ENCODE results near the gene ACTR10.

Gene ACTR10

DNA sequence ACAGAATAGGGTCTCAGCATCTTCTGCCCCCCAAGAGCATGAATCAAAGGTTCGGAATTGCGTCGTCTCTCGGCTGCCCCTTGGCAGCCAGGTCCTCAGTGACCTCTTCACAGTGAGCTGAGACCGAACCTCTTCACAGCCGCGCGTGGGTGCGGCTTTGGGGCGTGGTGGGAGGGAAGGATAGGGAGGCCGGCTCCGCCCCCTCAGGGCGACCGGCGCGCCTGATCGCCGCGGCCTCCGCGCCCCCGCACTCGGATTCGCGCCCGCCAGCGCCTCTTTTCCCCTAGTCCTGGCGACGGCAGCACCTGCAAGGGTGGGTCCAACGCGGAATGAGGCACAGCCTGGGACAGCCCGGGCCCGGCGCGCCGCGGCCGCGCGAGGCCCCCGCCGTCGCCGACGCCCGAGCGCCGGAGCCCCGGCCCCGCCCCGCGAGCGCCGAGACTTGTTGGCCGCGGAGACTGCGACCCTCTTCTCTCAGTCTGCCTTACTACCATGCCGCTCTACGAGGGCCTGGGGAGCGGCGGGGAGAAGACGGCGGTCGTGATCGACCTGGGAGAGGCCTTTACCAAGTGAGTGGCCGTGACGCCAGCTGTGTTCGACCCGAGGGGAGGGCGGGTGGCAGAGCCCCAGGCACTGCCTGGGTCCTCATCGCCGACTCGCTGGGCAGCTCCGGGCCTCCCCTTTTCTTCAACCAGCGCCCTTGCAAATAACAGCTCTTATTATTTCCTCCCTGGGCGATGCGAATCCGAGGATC lies at the start of gene ACTR10:
ACTR10 (plus strand) TSS at position 424 of the 754 bp plus-strand sequence; CDS start at position 493, 69 bp downstream.
- DNase-seq = peak; percentile 95

DNA sequence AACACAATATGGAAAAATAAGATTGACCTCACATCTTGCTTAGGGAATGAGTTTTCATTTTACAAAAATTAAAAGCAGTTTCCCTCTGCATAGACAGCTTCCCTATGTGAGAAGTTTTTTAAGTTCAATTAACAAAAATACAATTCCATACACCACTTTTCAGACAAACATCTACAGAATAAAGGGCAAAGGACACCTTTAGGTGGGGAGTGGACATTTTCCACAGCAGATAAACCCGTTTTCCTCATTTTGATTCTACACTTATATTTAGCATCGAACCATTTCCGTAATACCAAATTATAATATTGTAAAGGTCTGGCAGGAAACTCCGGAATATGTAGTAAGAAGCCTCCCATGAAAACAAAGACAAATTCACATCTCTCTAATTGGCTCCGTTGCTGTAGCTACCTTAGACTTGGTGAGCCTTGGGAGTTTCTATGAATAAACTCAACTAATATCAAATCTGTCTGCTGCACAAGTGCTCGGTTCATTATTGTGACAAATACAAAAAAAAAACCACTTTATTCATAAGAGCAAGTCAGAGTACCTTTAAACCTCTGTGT lies 49.6 kb upstream of the ACTR10 start:
- DNase-seq = no peak

DNA sequence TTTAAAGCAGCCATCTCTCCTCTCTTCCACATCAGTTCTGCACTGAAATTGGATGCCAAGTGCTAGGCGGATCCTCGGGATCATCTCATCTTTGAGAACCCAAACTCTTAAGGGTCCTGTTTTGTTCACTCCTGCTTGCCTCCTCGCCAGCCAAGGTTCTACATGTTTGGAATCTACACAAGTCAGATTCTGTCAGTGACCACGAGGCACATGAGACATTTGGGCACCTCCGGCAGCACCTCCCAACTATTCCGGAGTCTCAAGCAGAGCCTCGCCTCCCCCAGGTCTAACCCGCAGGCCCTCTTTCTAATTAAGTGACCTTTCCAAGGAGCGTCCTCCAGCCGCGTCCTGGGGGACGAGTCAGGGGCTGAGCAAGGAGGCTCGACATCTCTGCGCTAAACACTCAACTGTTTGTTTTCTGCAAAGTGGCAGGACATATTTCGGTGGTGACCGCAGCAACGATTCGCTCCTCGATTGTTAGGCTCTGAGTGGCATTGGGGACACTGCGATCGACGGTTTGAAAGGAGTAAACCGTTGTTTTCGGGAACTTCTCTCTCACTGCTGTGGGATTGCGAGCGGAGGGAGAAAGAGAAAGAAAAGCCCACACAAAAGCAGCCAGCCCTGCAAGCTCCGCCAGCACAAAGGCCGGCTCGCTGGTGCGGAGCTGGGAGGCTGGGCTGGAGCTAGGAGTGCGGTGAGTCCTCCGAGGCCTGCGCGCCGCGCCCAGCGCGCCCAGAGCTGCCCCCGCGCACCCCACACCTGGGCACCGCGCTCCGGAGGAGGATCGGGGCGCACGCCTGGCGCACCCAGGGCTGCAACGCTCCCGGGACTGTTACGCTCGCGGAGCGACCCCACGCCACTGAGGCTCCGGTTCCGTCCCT lies 48.6 kb upstream of the ACTR10 start:
- no peak for DNase-seq

DNA sequence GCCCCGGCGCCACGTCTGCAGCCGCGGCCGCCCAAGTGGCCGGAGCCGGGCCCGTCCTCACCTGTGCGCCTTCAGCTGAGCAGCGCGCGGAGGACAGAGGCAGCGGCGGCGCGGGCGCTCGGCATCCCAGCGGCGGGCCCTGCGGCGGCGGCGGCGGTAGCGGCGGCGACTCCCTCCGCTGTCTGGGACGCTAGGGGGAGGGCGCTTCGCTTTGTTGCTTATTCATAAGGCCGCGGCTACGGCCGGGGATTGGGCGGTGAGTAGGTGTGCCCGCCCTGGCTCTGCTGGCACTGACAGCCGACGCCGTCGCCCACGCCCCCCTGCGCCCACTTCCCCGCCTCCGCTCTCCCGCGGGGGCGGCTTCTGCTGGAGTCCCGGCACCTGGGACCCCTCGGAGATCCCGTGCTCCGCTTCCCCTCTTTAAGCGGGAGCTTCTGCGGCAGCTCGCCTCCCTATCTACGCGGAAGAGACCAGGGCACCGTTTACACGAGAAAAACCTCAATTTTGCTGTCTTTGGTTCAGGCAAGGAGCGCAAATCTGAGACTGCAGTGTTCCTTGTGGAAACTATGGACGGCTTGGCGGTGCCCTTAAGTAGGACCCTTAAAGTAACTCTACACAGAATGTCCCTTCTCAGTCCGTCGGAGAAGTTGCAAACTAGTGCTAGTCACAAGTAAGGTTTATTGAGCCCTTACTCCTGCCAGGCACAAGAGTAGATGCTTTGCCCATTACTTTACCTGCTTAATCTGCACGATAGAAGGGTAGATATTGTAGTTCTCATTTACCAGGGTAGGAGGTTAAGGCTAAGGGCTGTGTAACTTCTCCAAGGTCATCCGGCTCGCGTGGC lies 47.7 kb upstream of the ACTR10 start, which contains the start of gene ARMH4:
ARMH4 (minus strand) TSS at position 200 of the 844 bp plus-strand sequence. CDS start 12,855 bp downstream, outside the sequence.
- DNase-seq = peak; percentile 78

DNA sequence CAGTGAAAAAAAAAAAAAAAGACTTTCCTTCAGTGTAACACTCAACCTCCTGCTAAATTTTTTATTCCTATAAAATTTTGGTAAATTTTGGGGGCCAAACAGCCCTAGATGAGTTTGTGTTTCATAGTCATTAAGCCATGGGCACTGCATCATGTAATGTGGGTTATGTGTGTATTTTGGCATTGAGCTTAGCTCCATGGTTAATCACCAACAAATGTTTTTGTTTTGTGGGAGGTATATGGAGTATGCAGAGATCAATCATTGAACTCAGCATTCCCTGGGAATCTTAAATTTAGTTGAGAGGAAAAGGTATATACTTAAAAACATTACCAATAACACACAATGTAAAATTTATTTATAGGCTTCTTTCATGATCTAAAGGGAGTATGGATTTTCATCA lies 39.4 kb upstream of the ACTR10 start:
- DNase-seq = no peak

DNA sequence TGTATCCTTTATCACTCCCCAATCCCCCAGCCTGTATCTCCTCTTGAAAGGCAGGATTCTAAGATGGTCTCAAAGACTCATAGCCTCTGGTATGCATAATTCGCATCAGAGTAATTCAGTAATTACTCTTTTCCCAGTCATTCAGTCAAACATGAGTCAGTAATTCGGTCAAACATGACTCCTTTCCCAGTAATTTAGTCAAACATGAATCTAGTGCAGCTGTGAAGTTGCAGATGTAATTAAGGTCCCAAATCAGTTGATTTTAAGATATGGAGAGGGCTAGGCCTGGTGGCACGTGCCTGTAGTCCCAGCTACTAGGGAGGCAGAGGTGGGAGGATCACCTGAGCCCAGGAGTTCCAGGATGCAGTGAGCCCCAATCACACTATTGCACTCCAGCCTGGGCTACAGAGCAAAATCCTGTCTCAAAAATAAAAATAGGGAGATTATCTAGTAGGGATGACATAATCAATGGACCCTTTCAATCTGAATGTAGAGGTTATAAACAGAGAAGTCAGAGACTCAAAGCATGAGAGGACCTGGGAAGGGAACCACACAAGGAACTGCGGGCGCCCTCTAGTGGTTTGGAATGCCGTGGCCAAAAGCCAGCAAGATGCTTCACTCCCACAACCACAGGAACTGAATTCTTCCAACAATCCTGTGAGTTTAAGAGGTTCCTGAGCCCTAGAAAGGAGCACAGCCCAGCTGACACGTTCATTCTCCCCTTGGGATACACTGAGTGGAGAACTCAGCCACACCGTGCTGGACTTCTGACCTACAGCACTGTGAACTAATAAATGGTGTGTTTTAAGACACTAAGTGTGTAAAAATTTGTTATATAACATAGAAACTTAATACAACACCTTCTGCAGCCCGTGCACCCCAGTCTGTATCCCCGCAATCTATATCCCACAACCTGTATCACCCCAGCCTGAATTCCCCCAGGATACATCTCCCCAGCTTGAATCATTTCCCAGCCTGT lies 33.7 kb upstream of the ACTR10 start:
- peak; percentile 91 for DNase-seq

DNA sequence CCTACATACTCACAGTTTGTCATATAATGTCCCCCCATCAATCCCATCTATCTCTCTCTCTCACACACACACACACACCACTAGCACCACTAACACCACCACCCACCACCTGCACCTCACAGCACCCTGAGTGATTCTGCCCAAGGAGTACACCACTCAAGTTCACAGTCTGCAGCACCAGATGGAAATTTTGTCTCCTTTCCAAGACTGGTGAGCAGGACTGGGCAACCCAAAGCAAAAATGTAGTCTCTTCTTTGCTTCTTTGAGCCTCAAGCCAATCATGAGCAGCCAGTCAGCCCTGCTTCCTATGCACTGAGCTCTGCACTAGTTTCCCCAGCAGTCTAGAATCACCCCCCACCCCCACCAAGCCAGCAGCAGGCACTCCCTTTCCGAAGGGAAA lies 32.9 kb upstream of the ACTR10 start:
- DNase-seq = no peak

DNA sequence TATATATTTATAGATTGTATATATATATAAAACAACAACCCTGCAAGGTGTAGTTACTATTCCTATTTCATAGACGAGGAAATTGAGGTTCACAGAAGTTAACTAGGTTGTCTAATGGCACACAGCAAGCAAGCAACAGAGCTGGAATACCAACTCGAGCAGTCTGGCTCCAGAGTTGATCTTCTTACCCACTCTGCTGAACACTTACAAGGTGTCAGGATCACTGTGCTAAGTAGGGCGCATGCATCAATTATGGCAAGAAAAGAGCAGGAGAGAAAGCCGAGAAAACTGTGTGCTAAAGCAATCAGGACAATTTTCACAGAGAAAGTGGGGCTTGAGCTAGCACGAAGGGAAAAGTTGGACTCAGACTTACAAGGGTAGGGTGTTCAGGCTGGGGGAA lies 32.1 kb upstream of the ACTR10 start:
- no peak for DNase-seq

DNA sequence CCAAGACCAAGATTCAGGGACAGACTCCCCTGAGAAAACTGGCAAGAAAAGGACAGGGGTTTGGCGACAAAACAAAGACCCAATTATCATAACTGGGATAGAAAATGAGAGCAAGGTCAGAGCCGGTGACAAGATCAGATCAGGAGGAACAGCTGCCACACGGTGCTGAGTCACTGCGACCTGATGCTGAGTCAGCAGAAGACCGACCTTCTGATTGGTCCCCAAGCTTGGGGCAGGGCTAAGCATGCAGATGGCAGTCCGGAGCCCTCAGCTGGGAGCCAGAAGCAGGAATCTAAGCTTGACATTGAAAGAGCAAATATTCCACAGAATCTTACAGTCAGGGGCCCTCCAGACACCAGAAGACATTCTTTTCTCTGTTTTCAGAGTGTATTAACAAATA lies 28.9 kb upstream of the ACTR10 start:
- DNase-seq = peak; percentile 66

DNA sequence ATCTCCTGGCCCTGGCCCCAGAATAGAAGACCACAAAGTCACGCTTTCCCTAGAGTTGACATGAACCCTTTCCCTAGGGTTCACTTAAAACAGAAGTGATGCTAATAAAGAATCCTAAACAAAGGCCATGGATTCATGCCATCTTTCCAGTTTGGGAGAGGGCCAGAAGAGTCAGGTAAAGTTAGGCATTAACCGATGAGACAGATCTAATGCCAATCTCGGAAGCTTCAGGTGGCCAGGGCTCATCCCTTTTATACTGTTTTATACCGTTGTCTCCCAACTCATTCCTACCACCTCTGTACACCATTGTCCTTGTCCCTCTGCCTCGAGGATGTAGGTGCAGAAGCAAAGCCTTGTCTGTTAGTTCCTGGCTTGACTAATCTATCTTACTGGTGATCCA lies 22.8 kb upstream of the ACTR10 start:
- no peak for DNase-seq

DNA sequence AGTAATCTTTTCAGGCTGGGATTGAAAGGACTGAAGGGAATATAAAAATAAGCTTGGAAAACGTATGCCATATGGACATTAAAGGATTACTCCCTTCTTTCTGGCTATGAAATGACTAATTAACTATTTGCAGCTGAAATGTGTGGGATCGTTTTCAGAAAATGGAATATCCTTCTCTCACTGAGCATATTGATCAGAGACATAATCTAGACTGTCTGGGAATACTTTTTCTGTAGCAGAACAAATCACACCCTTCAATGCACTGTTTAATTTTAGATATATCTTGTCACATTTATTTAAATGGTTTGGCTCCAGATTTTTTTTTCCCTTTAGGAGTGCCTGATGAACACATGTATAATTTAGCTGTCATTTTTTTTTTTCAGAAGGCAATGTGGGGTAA lies 10.8 kb upstream of the ACTR10 start:
- DNase-seq = no peak

DNA sequence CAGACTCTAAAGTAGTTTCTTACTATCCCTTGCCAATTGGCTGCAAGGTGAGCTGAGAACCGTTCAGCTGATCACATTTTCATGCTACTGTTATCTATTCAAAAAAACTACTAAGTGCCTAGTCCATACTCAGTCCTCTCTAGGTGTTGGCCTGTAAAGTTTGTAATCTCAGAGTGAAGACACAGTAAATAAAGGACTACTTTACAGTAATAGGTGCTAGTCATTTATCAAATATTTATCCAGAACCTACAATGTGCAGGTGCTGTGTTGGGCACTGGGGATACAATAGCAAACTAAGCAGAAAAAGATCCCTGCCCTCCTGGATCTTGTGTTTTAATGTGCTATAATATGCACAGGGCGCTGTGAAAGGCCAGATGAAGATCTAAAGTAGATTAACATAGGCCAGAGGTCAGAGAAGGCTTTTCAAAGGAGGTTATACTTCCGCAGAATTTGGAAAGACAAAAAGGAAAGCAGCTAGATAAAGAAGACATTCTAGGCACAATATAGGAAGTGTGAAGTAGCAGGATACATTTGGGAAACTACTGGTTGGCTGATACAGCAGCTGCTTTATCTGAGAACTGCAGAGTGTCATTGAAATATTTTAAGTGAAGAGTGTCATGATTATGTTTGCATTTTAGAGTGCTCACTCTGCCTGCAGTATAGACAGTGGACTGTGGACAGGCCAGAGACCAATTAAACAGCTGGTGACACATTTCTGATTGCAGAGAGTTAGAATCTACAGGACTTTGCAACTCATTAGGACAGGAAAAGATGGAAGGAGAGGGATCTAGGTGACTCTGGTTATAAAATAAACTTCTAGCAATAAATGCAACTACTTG lies 8.0 kb upstream of the ACTR10 start:
- DNase-seq = no peak

DNA sequence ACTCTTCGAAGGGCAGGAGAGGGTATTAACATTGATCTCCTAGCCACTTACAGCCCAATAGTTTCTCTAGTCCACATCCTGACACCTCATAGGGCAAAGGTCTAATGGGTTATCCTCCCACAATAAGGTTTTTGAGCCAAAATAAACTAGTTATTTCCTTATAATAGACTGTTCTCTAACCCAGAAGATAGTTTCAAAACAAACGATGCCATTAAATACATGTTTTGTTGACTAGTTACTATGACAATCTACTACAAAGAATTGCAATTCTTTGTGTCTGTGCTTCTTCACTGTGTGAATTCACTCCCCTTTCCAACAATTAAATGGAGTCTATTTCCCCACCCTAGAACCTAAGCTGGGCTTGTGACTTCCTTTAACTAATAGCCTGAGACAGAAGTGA lies 6.4 kb upstream of the ACTR10 start:
- no peak for DNase-seq

DNA sequence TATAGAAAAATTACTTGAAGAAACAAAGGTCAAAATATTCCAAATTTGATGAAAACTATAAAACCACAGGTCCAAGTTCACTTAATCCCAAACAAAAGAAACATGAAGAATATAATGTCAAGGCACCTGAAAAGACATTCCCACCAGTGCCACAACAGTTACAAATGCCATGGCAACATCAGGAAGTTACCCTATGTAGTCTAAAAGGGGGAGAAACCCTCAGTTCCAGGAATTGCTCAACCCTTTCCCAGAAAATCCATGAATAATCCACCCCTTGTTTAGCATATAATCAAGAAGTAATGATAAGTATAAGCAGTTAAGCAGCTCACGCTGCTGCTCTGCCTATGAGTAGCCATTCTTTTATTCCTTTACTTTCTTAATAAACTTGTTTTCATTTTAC lies 3.8 kb upstream of the ACTR10 start:
- no peak for DNase-seq

DNA sequence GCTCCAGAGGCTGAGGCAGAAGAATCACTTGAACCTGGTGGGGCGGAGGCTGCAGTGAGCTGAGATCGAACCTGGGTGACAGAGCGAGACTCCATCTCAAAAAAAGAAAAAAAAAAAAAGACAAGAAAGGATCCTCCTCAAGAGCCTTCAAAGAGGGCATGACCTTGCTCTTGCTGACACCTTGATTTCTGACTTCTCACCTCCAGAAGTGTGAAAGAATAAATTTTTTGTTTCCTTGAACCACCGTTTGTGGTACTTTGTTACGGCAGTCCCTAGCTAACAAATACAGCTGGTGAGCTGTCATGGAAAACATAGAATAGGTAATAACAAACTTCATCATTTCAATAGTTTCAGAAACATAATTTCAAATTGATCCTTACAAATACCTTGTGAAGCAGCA lies 1.9 kb upstream of the ACTR10 start:
- no peak for DNase-seq

DNA sequence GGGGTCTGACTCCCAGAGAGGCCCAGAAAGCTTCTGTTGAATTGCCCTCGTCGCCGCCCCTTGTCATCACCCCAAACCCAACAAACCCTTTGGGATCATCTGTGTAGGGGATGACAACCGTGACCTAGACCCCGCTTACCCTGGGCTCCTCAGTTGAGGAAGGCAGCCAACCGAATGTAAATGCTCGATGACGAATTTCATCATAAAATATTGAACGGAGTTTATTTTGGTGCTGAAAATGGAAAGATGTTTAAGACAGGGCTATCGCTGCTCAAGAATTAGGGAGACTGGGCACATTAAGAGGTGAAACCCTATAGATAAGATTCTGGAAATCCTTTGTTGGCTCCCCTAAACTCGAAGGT lies 512 bp downstream of the ACTR10 start:
- DNase-seq = no peak

DNA sequence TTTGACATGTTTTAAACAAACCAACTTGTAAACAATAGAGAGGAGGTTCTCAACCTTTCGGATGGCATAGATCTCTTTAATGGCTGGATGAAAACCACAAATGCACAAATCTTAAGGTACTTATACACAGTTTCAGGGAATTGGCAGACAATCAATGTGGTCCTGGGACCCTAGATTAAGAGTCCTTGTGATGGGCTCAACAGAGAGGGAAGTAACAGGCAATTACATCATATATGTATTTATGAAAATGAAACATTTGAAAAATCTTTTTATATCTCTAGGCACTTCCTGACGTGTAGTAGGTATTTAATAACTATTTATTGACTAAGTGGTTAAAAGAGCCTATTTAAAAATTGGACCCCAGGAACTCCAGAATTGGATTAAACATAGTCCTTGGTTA lies 897 bp downstream of the ACTR10 start:
- no peak for DNase-seq

DNA sequence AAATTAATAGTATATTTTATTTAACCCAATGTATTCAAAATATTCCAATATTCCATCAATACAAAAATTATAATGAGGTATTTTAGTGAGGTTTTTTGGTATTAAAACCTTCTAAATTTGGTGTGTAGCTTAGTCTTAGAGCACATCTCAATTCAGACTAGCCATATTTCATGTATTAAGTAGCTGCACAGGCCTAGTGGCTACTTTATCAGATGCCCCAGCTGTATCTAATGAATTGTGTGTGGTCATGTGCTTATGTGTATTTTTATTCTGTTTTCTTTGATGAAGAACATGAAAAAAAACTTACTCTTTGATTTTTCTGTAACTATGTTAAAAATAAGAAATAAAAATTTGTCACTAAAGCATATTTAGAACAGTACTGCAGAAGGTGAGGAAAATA lies 13.2 kb downstream of the ACTR10 start:
- no peak for DNase-seq

DNA sequence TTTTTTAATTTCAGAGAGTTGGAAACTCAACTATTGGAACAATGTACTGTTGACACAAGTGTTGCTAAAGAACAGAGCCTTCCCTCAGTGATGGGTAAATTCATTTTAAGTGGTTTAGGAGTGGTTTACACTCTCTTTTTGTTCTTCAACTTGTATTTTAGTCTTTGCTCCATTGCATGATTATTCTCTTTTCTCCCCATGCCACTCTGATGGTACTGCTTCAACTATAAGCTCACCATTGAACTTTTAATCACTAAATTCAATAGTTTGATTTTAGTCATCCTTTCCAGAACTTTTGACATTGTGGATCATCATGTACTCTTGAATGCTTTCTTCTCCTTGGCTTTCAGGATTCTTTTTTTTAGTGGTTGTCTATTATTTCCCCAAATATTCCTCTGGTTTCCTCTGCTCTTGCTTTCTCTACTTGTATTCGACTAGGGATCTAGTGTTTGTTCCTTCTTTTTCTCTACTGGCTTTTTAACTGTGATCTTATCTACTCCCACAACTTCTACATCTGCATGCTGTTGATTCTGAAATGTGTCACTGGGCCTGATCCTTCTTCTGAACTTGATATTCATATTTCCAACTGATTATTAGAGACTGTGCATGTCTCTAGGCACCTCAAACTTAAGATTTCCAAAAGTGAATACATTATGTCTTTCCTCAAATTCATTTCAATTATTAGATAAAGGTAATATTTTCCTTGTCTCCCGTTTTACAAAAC lies 15.4 kb downstream of the ACTR10 start:
- DNase-seq = no peak

DNA sequence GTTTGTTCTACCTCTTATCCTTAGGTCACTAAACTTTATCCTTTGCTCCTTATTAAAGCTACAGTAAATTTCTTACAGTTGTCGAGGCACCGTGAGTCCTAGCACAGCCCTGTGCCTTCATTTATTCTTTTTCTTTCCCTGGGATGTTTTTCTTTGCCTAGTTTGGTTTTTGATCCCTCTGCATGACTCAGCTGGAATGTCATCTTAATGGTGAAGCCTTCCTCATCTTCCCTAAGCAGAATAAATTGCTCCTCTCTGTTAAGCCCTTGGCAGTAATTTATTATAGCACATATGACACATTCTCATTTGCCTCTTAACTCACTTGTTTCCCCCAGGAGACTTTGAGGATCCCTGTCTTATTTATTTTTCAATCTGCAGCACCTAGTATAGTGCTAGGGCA lies 16.6 kb downstream of the ACTR10 start:
- DNase-seq = no peak
